ENCODE data around the gene MOB1A.

- TF ChIP-seq, protein P1, sequence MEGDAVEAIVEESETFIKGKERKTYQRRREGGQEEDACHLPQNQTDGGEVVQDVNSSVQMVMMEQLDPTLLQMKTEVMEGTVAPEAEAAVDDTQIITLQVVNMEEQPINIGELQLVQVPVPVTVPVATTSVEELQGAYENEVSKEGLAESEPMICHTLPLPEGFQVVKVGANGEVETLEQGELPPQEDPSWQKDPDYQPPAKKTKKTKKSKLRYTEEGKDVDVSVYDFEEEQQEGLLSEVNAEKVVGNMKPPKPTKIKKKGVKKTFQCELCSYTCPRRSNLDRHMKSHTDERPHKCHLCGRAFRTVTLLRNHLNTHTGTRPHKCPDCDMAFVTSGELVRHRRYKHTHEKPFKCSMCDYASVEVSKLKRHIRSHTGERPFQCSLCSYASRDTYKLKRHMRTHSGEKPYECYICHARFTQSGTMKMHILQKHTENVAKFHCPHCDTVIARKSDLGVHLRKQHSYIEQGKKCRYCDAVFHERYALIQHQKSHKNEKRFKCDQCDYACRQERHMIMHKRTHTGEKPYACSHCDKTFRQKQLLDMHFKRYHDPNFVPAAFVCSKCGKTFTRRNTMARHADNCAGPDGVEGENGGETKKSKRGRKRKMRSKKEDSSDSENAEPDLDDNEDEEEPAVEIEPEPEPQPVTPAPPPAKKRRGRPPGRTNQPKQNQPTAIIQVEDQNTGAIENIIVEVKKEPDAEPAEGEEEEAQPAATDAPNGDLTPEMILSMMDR (IDR thresholded peaks at IDR 0.05; ENCODE audit: low read depth, low read length): peak; percentile 77
- TF ChIP-seq POLR2A (IDR thresholded peaks at IDR 0.05; ENCODE audit: extremely low read depth, insufficient read length) (peak; percentile 93), MYC (IDR thresholded peaks at IDR 0.05; ENCODE audit: low read depth, low read length) (peak; percentile 100)
- TF ChIP-seq, protein P2, sequence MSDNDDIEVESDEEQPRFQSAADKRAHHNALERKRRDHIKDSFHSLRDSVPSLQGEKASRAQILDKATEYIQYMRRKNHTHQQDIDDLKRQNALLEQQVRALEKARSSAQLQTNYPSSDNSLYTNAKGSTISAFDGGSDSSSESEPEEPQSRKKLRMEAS (IDR thresholded peaks at IDR 0.05; ENCODE audit: low read depth, low read length): peak; percentile 99
Observed at GRCh38 chr2:74198461-74199274, 20.0 kb upstream of the MOB1A start, which contains the start of gene MTHFD2.
